Subcutaneous adipose tissue (tissue), 4 donors: ENCODE results near the gene C3orf62. TPM values are rescaled to one million over a fixed set of nuclear protein-coding genes. Genes with fewer than 3 reads are reported as not detected.

ENCODE experiments used
- total RNA-seq, 4 donors: library from RNA; depleted of rRNA; stranded (reverse); fragments of >200 nt; gene quantifications; one replicate each; pipeline ENCODE4 v1.1.0, GENCODE V29; 2016
- TF ChIP-seq, protein P1 (sequence below): fragments of 450-650 bp; IDR thresholded peaks from one replicate; pipeline ENCODE4 v1.5.1; 2016; ENCODE audit warnings: low read depth, mild to moderate bottlenecking, control low read depth, antibody characterized with exemption, moderate library complexity

Gene C3orf62
- total RNA-seq, 4 donors from 2014 or later: 3.6 to 27.3 (median 6.9) TPM

DNA sequence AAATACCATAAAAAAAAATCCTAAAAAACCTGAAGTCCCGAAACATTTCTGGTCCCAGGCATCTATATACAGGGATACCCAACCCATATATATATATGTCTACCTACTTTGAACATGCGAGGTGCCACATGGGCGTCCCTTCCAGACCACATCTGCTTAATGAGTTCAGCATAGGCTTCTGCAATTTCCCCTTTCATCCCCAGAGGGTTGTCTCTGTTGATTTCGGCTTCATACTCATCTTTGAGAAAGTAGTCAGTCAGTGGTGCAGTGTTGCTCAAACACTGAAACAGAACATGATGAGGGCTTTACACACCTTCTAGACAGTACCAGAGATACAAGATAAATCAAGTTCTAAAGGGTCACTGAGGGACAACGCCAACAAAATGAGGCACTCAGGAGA, 28.6 kb upstream of the C3orf62 start:
- TF ChIP-seq, protein P1, sequence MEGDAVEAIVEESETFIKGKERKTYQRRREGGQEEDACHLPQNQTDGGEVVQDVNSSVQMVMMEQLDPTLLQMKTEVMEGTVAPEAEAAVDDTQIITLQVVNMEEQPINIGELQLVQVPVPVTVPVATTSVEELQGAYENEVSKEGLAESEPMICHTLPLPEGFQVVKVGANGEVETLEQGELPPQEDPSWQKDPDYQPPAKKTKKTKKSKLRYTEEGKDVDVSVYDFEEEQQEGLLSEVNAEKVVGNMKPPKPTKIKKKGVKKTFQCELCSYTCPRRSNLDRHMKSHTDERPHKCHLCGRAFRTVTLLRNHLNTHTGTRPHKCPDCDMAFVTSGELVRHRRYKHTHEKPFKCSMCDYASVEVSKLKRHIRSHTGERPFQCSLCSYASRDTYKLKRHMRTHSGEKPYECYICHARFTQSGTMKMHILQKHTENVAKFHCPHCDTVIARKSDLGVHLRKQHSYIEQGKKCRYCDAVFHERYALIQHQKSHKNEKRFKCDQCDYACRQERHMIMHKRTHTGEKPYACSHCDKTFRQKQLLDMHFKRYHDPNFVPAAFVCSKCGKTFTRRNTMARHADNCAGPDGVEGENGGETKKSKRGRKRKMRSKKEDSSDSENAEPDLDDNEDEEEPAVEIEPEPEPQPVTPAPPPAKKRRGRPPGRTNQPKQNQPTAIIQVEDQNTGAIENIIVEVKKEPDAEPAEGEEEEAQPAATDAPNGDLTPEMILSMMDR: no peak

DNA sequence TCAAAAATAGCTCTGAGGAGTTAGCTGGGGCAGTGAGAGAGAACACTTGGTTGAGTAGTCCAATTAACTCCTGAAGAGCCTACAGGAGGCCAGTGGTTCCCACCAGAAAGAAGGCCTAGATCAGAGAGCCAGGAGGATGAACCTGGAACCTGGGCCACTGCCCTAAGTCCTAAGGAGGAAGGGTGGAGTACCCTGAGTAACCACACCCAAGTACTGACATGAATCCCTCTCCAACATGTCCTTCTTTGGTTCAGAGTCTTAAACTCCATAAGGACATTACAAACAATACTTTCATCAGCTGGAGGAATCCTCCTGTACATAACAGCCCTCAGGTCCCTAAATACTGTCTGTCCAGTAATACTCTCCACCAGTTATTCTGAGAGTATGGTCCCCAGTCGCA, 25.6 kb upstream of the C3orf62 start:
- TF ChIP-seq, protein P1: no peak

- TF ChIP-seq, protein P1: no peak
Observed at GRCh38 chr3:49300595-49300994, 23.6 kb upstream of the C3orf62 start.

- TF ChIP-seq, protein P1: no peak
Observed at GRCh38 chr3:49298511-49298910, 21.5 kb upstream of the C3orf62 start.

DNA sequence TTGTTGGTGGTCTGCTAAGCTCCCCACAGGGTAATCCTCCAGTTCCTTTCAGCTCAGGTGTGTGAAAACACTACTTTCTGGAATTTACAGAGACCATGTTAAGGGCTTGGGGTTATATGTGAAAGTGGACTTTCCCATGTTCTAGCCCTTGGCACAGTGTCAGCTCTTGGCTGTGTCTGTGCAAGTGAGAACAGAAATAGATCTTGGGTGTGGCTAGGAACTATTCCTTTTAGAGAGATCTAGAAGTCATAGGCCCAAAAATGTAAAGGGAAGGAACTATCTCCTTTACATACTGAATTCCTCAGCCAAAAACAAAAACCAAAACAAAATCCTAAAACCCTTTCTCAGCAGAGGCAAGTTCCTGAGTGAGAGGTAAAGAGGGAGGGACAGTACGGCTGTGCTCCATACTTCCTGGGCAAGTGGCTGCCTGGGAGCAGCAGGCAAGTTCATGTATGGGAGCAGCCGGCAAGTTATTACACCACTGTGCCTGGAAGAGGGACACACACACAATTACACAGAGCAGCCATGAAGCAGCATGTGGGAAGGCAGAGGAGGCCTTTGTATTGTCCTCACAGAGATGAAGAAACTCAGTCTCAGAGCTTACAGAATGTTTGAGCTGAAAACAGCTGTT, 19.9 kb upstream of the C3orf62 start:
- TF ChIP-seq, protein P1: no peak

DNA sequence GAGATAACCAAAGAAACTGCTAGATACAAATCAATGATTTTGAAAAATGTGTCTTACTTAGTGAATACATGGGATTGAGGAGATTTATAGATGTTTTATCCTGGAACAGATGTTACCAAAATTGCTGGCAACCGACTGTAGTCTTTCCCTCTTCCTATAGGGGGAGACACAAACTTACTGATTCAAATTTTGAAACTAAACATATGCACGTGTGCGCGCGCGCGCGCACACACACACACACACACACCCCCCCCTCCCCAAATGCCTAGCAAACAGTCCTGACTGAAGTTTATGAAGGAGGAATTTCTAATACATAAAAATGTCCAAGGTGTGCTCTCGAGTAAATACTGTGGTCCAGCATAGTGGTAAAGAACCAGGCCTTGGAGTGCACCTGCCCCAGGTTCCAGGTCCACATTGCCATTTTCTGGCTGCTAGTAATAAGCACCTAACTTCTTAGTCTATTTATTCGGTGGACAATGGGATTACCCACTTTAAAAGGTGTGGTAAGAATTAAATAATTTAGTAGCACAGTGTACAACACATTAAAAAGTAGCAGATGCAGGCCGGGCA, 18.5 kb upstream of the C3orf62 start:
- TF ChIP-seq, protein P1: no peak

DNA sequence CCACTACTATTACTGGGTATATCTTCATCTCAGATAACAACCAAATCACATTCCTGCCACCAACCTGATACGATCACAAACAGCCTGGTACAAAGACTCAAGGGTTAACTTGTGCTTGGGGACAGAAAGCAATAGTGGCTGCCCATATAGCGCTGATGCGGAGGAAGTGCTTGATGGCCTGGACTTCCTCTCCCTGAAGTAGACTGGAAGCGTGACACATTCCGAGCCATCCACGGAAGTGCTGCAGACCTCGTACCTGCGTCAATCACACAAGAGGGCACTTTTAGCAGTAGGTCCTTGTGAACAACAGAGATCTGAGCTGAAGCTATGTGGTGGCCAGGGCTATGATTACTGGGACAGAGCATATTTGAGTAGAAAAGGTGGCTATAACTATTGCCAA, 17.3 kb upstream of the C3orf62 start:
- TF ChIP-seq, protein P1: no peak
